Mesendoderm (in vitro differentiated cells): Measurements from ENCODE around the gene IL26.

ENCODE experiments used
- DNase-seq: peaks from one replicate; pipeline ENCODE4 v3.0.0; 2013
- H2AK5ac ChIP-seq: 2 replicates; pipeline ENCODE4 v1.6.1; 2013; ENCODE audit warnings: low read length, inconsistent platforms
- H2BK120ac ChIP-seq: 2 replicates; pipeline ENCODE4 v1.6.1; 2013; ENCODE audit warnings: low read depth, mild to moderate bottlenecking, low read length, moderate library complexity, mixed read lengths
- H2BK15ac ChIP-seq: replicated peaks from 2 replicates; pipeline ENCODE4 v1.6.1; 2013; ENCODE audit warnings: low read depth, mild to moderate bottlenecking, moderate library complexity
- H2BK5ac ChIP-seq: 2 replicates; pipeline ENCODE4 v1.6.1; 2013; ENCODE audit warnings: low read length, inconsistent platforms
- H3K18ac ChIP-seq: 2 replicates; pipeline ENCODE4 v1.6.1; 2013; ENCODE audit warnings: mild to moderate bottlenecking, low read length, mixed read lengths
- H3K23ac ChIP-seq: one replicate; pipeline ENCODE4 v1.6.1; 2013; ENCODE audit warnings: low read length
- H3K27ac ChIP-seq: 2 replicates; pipeline ENCODE4 v1.5.1; 2013; ENCODE audit warnings: low read depth, mild to moderate bottlenecking, inconsistent platforms, low read length, moderate library complexity
- H3K27me3 ChIP-seq: 2 replicates; pipeline ENCODE4 v1.6.1; 2013; ENCODE audit warnings: low read length, control low read depth, mild to moderate bottlenecking, inconsistent platforms; ENCODE audit not compliant: insufficient read depth, poor library complexity
- H3K36me3 ChIP-seq: 2 replicates; pipeline ENCODE4 v1.6.1; 2013; ENCODE audit warnings: low read length, inconsistent platforms; ENCODE audit not compliant: control insufficient read depth, insufficient read depth
- H3K4ac ChIP-seq: one replicate; pipeline ENCODE4 v1.6.1; 2013; ENCODE audit warnings: low read depth, mild to moderate bottlenecking, low read length, moderate library complexity
- H3K4me1 ChIP-seq: 2 replicates; pipeline ENCODE4 v1.6.1; 2013; ENCODE audit warnings: low read depth, low read length, inconsistent platforms; ENCODE audit not compliant: control insufficient read depth
- H3K4me2 ChIP-seq: 2 replicates; pipeline ENCODE4 v1.6.1; 2013; ENCODE audit warnings: low read length
- H3K4me3 ChIP-seq: 2 replicates; pipeline ENCODE4 v1.5.1; 2013; ENCODE audit warnings: mild to moderate bottlenecking, low read length
- H3K56ac ChIP-seq: one replicate; pipeline ENCODE4 v1.6.1; 2013; ENCODE audit warnings: low read length
- H3K79me1 ChIP-seq: 2 replicates; pipeline ENCODE4 v1.6.1; 2013; ENCODE audit warnings: low read length, inconsistent platforms
- H3K79me2 ChIP-seq: 2 replicates; pipeline ENCODE4 v1.6.1; 2013; ENCODE audit warnings: mild to moderate bottlenecking, low read length; ENCODE audit not compliant: control insufficient read depth, insufficient read depth
- H3K9ac ChIP-seq: 2 replicates; pipeline ENCODE4 v1.6.1; 2013; ENCODE audit warnings: low read length, inconsistent platforms
- H4K5ac ChIP-seq: one replicate; pipeline ENCODE4 v1.6.1; 2013; ENCODE audit warnings: low read length
- H4K8ac ChIP-seq: one replicate; pipeline ENCODE4 v1.6.1; 2013; ENCODE audit warnings: low read depth, mild to moderate bottlenecking, control low read depth, low read length, moderate library complexity
- WGBS: extraction: QIAGEN DNeasy Blood & Tissue Kit; methylation state at CpG from one replicate; pipeline ENCODE4 v1.1.7; 2013; ENCODE audit warnings: low lambda C conversion rate, missing lambda C conversion rate; ENCODE audit not compliant: insufficient coverage; ENCODE audit errors: extremely low coverage; 5-methylcytosine and 5-hydroxymethylcytosine counted together

The IL26 gene

DNA sequence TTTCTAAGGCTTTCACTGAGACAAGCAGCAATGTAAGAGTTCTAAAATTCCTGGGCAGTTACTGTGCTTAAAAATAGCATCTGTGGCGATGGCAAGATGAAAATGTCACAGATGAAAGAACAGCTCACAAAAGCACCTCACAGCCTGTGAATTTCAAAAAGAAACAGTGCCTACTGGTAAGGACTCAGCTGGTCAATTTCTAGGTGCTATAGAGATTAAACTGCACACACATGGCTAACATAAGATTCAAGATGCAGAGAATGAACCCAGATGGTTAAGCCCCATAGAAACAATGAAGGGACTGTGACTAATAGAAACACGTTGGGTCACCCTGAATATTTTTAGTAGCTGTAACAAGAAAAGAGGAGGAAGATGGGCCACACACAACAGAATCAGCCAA, 12.0 kb upstream of the IL26 start:
- no peak overlapping the region for H3K56ac ChIP-seq
- H3K27me3 ChIP-seq = no peaks in the 10 kb centered on the region
- no CpG with 5 or more reads among the region's 2 CpGs for WGBS
- H3K4ac ChIP-seq = no peak overlapping the region
- no peak overlapping the region for H3K4me2 ChIP-seq
- no peak overlapping the region for H2BK5ac ChIP-seq
- H2AK5ac ChIP-seq = no peak overlapping the region
- H3K23ac ChIP-seq = no peak overlapping the region
- H3K18ac ChIP-seq = no peak overlapping the region
- no peaks in the 10 kb centered on the region for H3K36me3 ChIP-seq
- peaks cover 6% of the 10 kb centered on the region for H3K4me1 ChIP-seq
- DNase-seq = no peak
- no peak overlapping the region for H3K27ac ChIP-seq
- H3K4me3 ChIP-seq = no peak overlapping the region
- H4K8ac ChIP-seq = no peak overlapping the region
- no peak overlapping the region for H2BK15ac ChIP-seq
- no peak overlapping the region for H2BK120ac ChIP-seq
- H4K5ac ChIP-seq = no peak overlapping the region
- no peaks in the 10 kb centered on the region for H3K79me2 ChIP-seq
- no peaks in the 10 kb centered on the region for H3K79me1 ChIP-seq
- no peak overlapping the region for H3K9ac ChIP-seq

DNA sequence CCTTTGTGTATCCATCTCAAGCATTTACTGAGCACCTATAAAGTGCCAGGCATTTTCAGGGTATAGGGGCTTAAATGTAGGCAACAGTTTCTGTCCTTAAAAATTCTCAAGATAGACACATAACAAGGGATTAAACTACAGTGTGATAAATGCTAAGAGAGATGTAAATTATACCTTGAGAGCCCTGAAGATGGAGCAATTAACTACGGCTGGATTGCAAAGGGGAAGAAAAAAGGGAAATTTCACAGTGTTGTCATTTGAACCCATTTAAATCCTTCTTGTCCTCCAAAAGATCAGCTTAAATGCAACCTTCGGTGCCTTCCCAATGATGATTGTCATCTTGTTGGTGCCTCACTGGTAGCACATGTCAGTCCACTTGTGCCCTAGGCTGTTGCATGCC, 11.5 kb upstream of the IL26 start:
- Histone ChIP-seq H3K79me2 (no peaks in the 10 kb centered on the region), H3K9ac (no peak overlapping the region), H3K18ac (no peak overlapping the region), H3K79me1 (no peaks in the 10 kb centered on the region), H3K4ac (no peak overlapping the region), H3K4me2 (no peak overlapping the region), H3K4me3 (no peak overlapping the region), H4K5ac (no peak overlapping the region), H2BK15ac (no peak overlapping the region), H2BK5ac (no peak overlapping the region), H2BK120ac (no peak overlapping the region), H3K56ac (no peak overlapping the region), H3K36me3 (no peaks in the 10 kb centered on the region), H3K23ac (peak overlapping the region; percentile 16), H2AK5ac (no peak overlapping the region), H4K8ac (no peak overlapping the region), H3K4me1 (peaks cover 6% of the 10 kb centered on the region), H3K27me3 (no peaks in the 10 kb centered on the region), H3K27ac (no peak overlapping the region)
- WGBS = no CpG with 5 or more reads among the region's 2 CpGs
- no peak for DNase-seq

DNA sequence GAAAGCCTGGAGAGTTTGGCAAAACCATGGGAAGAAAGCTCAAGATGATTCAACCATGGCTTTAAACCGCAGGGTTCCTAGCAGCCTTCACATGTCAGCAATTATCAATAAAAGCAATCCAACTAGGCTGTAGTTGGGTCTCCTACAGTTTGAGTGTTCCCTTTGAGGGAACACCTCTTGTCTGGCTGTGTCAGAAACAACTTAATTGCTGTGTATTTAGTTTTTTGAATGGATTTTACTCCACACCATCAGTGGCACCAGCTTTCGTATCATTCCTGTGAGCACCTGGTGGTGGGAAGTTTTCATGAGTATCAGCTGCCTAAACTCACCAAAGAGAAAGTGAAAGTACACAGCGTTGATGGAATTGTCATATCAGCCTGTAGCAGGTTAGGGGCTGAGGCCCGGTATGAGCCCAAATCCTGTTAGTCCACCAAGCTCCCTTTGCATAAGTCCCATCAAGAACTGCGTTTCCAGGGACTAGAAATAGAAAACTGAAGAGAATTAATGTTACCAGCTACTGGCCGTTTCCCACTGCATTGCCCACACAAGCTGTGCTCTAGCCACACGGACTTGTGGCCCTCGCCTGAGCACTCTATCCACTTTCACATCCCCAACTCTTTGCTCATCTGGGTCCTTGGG, 10.9 kb upstream of the IL26 start:
- Histone ChIP-seq H3K4me1 (peaks cover 6% of the 10 kb centered on the region), H2AK5ac (no peak overlapping the region), H3K23ac (peak overlapping the region; percentile 16), H3K4ac (no peak overlapping the region), H3K4me3 (no peak overlapping the region), H3K56ac (no peak overlapping the region), H2BK120ac (no peak overlapping the region), H4K8ac (no peak overlapping the region), H3K36me3 (no peaks in the 10 kb centered on the region), H2BK15ac (no peak overlapping the region), H2BK5ac (no peak overlapping the region), H3K18ac (no peak overlapping the region), H4K5ac (no peak overlapping the region), H3K27me3 (no peaks in the 10 kb centered on the region), H3K79me1 (no peaks in the 10 kb centered on the region), H3K79me2 (no peaks in the 10 kb centered on the region), H3K9ac (no peak overlapping the region), H3K27ac (no peak overlapping the region), H3K4me2 (no peak overlapping the region)
- DNase-seq = no peak
- WGBS = no CpG with 5 or more reads among the region's 8 CpGs

DNA sequence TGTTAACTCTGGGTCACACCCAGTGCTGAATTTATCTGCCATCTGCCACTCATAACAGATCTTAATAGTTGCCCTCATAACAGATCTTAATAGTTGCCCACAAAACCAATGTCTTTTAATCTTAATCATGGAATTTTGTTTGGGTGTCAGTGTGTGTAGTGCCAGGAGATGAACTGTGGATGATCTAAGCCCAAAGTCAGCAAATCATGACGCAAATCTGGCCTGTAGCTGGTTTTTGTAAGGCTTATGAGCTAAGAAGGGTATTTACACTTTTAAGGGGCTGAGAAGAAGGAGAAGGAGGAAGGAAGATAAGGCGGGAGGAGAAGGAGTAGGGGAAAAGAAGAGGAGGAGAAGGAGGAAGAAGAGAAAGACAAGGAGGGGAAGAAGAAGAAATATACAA, 10.0 kb upstream of the IL26 start:
- Histone ChIP-seq H2AK5ac (no peak overlapping the region), H2BK15ac (no peak overlapping the region), H3K9ac (no peak overlapping the region), H4K5ac (no peak overlapping the region), H3K36me3 (no peaks in the 10 kb centered on the region), H3K56ac (no peak overlapping the region), H3K27me3 (no peaks in the 10 kb centered on the region), H4K8ac (no peak overlapping the region), H3K23ac (no peak overlapping the region), H3K4me3 (no peak overlapping the region), H3K4me1 (peaks cover 6% of the 10 kb centered on the region), H3K18ac (no peak overlapping the region), H2BK120ac (no peak overlapping the region), H3K4ac (no peak overlapping the region), H3K79me1 (no peaks in the 10 kb centered on the region), H3K79me2 (no peaks in the 10 kb centered on the region), H3K27ac (no peak overlapping the region), H2BK5ac (no peak overlapping the region), H3K4me2 (no peak overlapping the region)
- no peak for DNase-seq
- whole genome bisulfite sequencing = no CpG with 5 or more reads among the region's 2 CpGs

DNA sequence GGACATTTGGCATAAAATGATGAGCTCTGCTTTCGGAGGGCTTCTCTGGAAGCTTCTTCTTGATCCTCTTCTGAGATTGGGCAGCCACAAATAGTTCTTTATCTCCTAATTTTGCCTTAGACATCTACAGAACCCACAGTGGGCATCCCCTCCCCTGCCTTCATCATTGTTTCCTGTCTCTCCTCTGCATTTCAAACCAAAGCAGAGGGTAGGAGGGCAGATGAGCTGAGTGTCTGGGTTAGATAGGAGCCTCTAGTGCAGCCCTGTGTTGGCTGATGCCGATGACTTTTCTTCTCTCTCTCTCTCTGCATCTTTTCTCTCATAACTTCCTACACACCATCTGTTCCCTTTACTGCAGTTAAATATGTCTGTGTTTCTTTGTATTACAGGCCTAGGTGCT, 8.5 kb upstream of the IL26 start:
- H3K18ac ChIP-seq = no peak overlapping the region
- H4K8ac ChIP-seq = no peak overlapping the region
- no peak overlapping the region for H3K23ac ChIP-seq
- no peak overlapping the region for H3K4ac ChIP-seq
- H3K4me3 ChIP-seq = no peak overlapping the region
- WGBS = no CpG with 5 or more reads among the region's 2 CpGs
- H3K4me2 ChIP-seq = no peak overlapping the region
- no peak overlapping the region for H2BK5ac ChIP-seq
- H3K27ac ChIP-seq = no peak overlapping the region
- peaks cover 6% of the 10 kb centered on the region for H3K4me1 ChIP-seq
- H3K27me3 ChIP-seq = no peaks in the 10 kb centered on the region
- no peaks in the 10 kb centered on the region for H3K79me2 ChIP-seq
- DNase-seq = no peak
- H3K79me1 ChIP-seq = no peaks in the 10 kb centered on the region
- H3K56ac ChIP-seq = no peak overlapping the region
- no peak overlapping the region for H2AK5ac ChIP-seq
- no peaks in the 10 kb centered on the region for H3K36me3 ChIP-seq
- no peak overlapping the region for H3K9ac ChIP-seq
- no peak overlapping the region for H2BK15ac ChIP-seq
- H4K5ac ChIP-seq = no peak overlapping the region
- H2BK120ac ChIP-seq = no peak overlapping the region

DNA sequence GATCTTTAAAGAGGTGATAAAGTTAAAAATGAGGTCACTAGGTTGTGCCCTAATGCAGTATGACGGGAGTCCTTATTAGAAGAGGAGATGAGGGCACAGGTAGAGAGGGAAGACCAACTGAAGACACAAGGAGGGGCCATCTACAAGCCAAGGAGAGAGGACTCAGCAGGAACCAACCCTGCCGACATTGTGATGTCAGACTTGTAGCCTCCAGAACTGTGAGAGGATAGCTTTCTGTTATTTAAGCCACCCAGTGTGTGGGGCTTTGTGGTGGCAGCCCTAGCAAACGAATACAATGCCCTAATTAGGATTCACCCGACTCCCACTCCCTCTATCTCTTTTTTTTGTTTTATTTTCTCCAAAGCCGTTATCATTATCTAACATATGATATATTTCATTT, 7.9 kb upstream of the IL26 start:
- Histone ChIP-seq H3K4ac (no peak overlapping the region), H3K79me2 (no peaks in the 10 kb centered on the region), H2BK15ac (no peak overlapping the region), H3K79me1 (no peaks in the 10 kb centered on the region), H3K4me3 (no peak overlapping the region), H3K27ac (no peak overlapping the region), H3K23ac (no peak overlapping the region), H4K5ac (no peak overlapping the region), H3K36me3 (no peaks in the 10 kb centered on the region), H4K8ac (no peak overlapping the region), H3K27me3 (no peaks in the 10 kb centered on the region), H3K4me1 (peaks cover 6% of the 10 kb centered on the region), H2BK120ac (no peak overlapping the region), H2AK5ac (no peak overlapping the region), H3K9ac (no peak overlapping the region), H3K4me2 (no peak overlapping the region), H3K56ac (no peak overlapping the region), H2BK5ac (no peak overlapping the region), H3K18ac (no peak overlapping the region)
- DNase-seq = peak; percentile 82
- no CpG with 5 or more reads among the region's 5 CpGs for WGBS
